Endothelial cell (in vitro differentiated cells): ENCODE results near the gene TRAK2. TPM values are rescaled to one million over a fixed set of nuclear protein-coding genes. Genes with fewer than 3 reads are reported as not detected.

Source experiments
- DNase-seq: peaks from one replicate; pipeline ENCODE4 v3.0.0; 2021; ENCODE audit warnings: low spot score
- H3K27ac Mint-ChIP-seq: one replicate; pipeline ENCODE4 v1.8.0; 2021; ENCODE audit warnings: mixed read lengths, inconsistent platforms; ENCODE audit not compliant: unreplicated experiment
- H3K27me3 Mint-ChIP-seq: one replicate; pipeline ENCODE4 v1.8.0; 2021; ENCODE audit warnings: mild to moderate bottlenecking, moderate library complexity, mixed read lengths, inconsistent platforms; ENCODE audit not compliant: unreplicated experiment
- H3K36me3 Mint-ChIP-seq: one replicate; pipeline ENCODE4 v1.8.0; 2021; ENCODE audit warnings: mild to moderate bottlenecking, low read depth, mixed read lengths, inconsistent platforms; ENCODE audit not compliant: unreplicated experiment
- H3K4me1 Mint-ChIP-seq: one replicate; pipeline ENCODE4 v1.8.0; 2021; ENCODE audit warnings: mild to moderate bottlenecking, mixed read lengths, inconsistent platforms; ENCODE audit not compliant: unreplicated experiment
- H3K4me3 Mint-ChIP-seq: one replicate; pipeline ENCODE4 v1.8.0; 2021; ENCODE audit warnings: mild to moderate bottlenecking, mixed read lengths, inconsistent platforms; ENCODE audit not compliant: unreplicated experiment
- H3K9me3 Mint-ChIP-seq: one replicate; pipeline ENCODE4 v1.8.0; 2021; ENCODE audit warnings: mixed read lengths, inconsistent platforms; ENCODE audit not compliant: unreplicated experiment
- CTCF ChIP-seq: fragments of 200-600 bp; sonication (generic); IDR thresholded peaks from one replicate; pipeline ENCODE4 v1.5.0; 2021; ENCODE audit warnings: antibody characterized with exemption; ENCODE audit not compliant: unreplicated experiment
- total RNA-seq: library from RNA; stranded (reverse); fragmentation: NEBNext Ultra II Directional; extraction: Animal tissue kit (Norgen Biotek cat#: 25700); gene quantifications from one replicate; pipeline ENCODE4 v1.2.1, GENCODE V29; 2021; ENCODE audit not compliant: unreplicated experiment

Gene TRAK2
- total RNA-seq, 1 donor from 2014 or later, result 18.4 TPM

DNA sequence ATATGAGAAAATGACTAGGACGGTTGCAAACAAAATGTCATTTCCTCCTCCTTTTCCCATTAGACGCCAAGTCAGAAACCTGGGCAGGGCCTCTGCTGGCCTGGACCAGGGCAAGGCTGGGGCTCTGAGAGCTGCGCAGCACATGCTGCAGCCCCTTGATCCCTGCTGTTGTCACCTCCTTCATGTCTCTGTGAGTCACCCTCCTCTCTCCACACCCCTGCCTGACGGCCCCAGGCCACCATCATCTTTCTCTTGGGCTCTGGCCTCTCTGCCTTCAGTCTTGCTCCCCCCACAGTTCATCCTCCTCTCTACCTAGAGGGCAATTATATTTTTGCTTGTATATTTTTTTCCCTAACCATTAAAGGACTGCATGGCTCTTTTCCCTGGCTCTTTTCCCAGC lies 104.1 kb downstream of the TRAK2 start:
- H3K27me3 Mint-ChIP-seq, result peaks cover 2% of the 10 kb centered on the region
- DNase-seq, result no peak

GRCh38 chr2:201345625-201346213 lies 105.5 kb downstream of the TRAK2 start:
- Mint-ChIP-seq H3K36me3 (peaks cover 3% of the 10 kb centered on the region), H3K9me3 (no peaks in the 10 kb centered on the region), H3K27ac (no peak overlapping the region), H3K27me3 (peaks cover 5% of the 10 kb centered on the region), H3K4me3 (no peak overlapping the region), H3K4me1 (no peaks in the 10 kb centered on the region)
- no peak for DNase-seq
- TF ChIP-seq CTCF, result no peak

More for the DNA sequence above, 104.1 kb downstream of the TRAK2 start:
- H3K27ac Mint-ChIP-seq, result no peak overlapping the region
- H3K9me3 Mint-ChIP-seq, result no peaks in the 10 kb centered on the region
- no peak overlapping the region for H3K4me3 Mint-ChIP-seq
- peaks cover 3% of the 10 kb centered on the region for H3K36me3 Mint-ChIP-seq
- H3K4me1 Mint-ChIP-seq, result peaks cover 1% of the 10 kb centered on the region
- TF ChIP-seq CTCF, result no peak

DNA sequence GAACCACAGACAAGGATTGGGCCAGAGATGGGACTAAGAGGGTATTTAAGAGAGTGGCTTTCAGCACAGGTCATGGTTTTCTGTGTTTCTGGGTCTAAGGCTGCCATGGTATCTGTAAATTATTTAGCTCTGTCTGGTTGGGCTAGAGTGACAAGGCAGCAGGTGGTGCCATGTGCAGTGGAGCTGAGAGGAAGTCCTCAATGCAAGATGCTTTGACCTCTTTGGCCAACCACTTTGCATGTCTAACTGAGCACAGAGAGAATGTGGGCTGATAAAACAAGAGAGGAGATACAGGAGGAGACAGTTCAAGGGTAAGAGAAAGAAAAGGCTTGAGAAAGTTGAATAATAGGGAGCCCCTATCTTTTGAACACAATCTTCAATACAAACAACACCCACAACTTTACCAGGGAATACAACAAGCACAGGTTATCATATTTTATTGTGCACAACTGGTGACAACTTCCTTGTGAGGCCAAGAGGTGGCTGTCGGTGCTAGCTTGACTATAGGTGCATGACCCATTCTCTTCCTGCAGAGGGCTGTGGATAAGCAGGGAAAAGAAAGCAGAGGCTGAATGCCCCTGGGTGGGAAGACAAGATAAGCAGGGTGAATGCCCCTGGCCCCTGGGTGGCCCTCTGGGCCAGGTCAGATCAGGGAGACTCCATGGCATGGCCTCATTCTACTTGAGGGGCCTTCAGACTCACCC lies 106.4 kb downstream of the TRAK2 start:
- no peaks in the 10 kb centered on the region for H3K9me3 Mint-ChIP-seq
- H3K27me3 Mint-ChIP-seq, result peaks cover 5% of the 10 kb centered on the region
- no peaks in the 10 kb centered on the region for H3K4me1 Mint-ChIP-seq
- H3K36me3 Mint-ChIP-seq, result peaks cover 3% of the 10 kb centered on the region
- H3K4me3 Mint-ChIP-seq, result no peak overlapping the region
- TF ChIP-seq CTCF, result no peak
- H3K27ac Mint-ChIP-seq, result no peak overlapping the region
- DNase-seq, result no peak

DNA sequence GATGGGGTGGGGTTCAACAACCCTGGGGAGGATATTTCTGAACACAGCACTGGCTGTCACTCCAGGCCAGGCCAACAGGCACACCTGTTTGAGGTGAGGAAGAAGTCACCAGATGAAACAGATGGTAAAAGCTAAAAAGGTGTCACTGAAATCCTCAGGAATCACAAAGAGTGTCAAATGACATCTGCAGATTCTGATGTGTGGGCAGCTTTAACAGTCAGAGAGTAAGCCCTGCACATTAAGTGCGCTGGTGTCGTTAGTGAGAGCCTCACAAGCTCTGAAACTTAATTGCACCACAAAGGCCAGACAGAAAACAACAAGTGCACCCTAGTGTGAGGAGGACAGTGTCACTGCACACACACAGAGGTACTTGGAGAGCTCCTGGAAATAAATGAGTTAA lies 107.7 kb downstream of the TRAK2 start:
- no peak for DNase-seq
- Mint-ChIP-seq H3K36me3 (peaks cover 3% of the 10 kb centered on the region), H3K9me3 (no peaks in the 10 kb centered on the region), H3K27me3 (peaks cover 5% of the 10 kb centered on the region), H3K4me1 (no peaks in the 10 kb centered on the region), H3K27ac (no peak overlapping the region), H3K4me3 (no peak overlapping the region)
- TF ChIP-seq CTCF, result no peak

- Mint-ChIP-seq H3K27me3 (peaks cover 5% of the 10 kb centered on the region), H3K4me1 (no peaks in the 10 kb centered on the region), H3K27ac (no peak overlapping the region), H3K4me3 (no peak overlapping the region), H3K36me3 (peaks cover 3% of the 10 kb centered on the region), H3K9me3 (no peaks in the 10 kb centered on the region)
- TF ChIP-seq CTCF, result no peak
- no peak for DNase-seq
These were observed 108.3 kb downstream of the TRAK2 start for GRCh38 chr2:201342923-201343322.
